ENCODE results near the gene VPS33A.
A peak's percentile ranks its signal among the peaks of the same experiment; 100 is the strongest.

The VPS33A gene

DNA sequence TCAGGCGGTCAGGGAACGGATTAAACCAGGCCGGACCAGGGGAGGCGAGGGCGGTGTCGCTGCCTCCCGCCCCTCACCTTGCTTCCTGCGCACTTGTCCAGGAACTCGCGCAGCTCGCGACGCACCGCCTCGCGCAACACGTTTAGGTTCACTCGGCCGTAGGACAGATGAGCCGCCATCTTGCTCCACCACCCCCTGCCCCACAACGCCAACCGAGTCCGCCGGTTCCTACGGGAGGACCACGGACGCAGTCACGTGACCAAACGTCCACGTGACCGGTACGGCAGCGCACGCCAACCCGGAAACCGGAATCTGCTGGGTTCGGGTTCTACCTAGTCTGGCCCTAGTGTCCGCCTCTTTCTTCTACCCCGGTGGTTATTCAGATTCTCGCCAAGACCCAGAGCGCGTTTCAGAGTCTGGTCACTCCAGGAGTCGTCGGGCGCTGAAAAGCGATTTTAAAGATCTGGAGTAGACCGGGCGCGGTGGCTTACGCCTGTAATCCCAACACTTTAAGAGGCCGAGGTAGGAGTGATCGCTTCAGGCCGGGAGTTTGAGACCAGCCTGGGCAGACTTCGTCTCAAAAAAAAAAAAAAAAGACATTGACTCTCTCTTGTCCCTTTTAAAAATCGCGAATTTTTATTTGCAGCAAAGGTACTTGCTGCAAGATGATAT lies at the start of gene VPS33A:
VPS33A (minus strand) TSS at position 265 of the 672 bp plus-strand sequence; CDS start at position 179, 86 bp downstream.
- H3K27ac ChIP-seq = peak within 1 kb of the TSS; percentile 87
- TF ChIP-seq, protein P1, sequence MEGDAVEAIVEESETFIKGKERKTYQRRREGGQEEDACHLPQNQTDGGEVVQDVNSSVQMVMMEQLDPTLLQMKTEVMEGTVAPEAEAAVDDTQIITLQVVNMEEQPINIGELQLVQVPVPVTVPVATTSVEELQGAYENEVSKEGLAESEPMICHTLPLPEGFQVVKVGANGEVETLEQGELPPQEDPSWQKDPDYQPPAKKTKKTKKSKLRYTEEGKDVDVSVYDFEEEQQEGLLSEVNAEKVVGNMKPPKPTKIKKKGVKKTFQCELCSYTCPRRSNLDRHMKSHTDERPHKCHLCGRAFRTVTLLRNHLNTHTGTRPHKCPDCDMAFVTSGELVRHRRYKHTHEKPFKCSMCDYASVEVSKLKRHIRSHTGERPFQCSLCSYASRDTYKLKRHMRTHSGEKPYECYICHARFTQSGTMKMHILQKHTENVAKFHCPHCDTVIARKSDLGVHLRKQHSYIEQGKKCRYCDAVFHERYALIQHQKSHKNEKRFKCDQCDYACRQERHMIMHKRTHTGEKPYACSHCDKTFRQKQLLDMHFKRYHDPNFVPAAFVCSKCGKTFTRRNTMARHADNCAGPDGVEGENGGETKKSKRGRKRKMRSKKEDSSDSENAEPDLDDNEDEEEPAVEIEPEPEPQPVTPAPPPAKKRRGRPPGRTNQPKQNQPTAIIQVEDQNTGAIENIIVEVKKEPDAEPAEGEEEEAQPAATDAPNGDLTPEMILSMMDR (conservative IDR thresholded peaks at IDR 0.05; ENCODE audit: low read depth) = no peak
- ChIA-PET CTCF (interaction anchor here (0.6 kb wide), 2 partner anchors 138 to 234 kb away, joined by 3 to 5 read pairs; no protein-coding TSS in a partner anchor), POLR2A (ENCODE audit: low non-redundant PET) (interaction anchor here (0.9 kb wide), 1 partner anchor 15 kb away, joined by 4 read pairs; no protein-coding TSS in a partner anchor)
- peak; percentile 95 for DNase-seq (ENCODE audit: low spot score)

DNA sequence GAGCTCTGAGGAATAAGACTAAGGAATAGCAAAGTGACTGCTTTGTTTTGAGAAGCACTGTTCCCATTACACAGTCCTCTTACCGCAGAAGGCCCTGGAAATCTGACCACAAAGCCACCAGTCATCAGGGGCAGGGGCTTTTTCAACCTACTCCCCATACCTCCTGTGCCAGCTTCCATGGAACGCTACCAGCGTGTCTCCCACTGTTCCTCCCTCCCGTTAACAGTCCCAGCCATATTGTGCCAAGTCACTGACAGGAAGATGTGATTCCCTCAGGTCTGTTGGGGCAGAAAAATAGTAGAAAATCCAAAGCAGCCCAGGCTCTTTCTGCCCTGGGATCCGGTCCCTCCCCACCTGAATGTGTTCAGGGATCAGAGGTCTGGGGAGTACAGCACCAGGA lies 46.6 kb upstream of the VPS33A start:
- POLR2A ChIA-PET (ENCODE audit: low non-redundant PET) = no interaction called here
- TF ChIP-seq, protein P1 (conservative IDR thresholded peaks at IDR 0.05; ENCODE audit: low read depth) = no peak

DNA sequence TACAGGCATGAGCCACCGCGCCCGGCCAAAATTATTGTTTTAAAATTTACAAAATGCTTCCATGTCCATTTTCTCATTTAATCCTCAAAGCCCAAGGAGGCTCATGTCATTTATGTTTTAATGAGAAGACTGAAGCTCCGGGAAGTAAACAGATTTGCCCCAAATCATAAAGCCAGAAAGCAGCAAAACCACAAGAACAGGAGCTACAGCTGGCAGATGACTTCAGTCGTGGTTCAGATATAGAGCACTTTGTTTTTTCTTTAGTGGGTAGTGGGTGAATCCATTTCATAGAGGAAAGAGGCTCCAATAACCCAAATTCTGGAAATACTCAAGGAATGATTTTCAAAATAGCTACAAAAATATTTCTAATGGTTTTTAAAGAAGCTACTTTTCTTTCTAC lies 45.4 kb upstream of the VPS33A start:
- POLR2A ChIA-PET (ENCODE audit: low non-redundant PET) = no interaction called here
- DNase-seq (ENCODE audit: low spot score) = no peak
- CTCF ChIA-PET = interaction anchor here (0.8 kb wide), 1 partner anchor 12 kb away, joined by 3 read pairs; no protein-coding TSS in a partner anchor
- H3K27ac ChIP-seq = no peak overlapping the region
- TF ChIP-seq, protein P1 (conservative IDR thresholded peaks at IDR 0.05; ENCODE audit: low read depth) = no peak

More for the DNA sequence above, 46.6 kb upstream of the VPS33A start:
- no peak for DNase-seq (ENCODE audit: low spot score)
- CTCF ChIA-PET = interaction anchor here (0.5 kb wide), 1 partner anchor 1433 kb away, joined by 5 read pairs; no protein-coding TSS in a partner anchor
- H3K27ac ChIP-seq = no peak overlapping the region

DNA sequence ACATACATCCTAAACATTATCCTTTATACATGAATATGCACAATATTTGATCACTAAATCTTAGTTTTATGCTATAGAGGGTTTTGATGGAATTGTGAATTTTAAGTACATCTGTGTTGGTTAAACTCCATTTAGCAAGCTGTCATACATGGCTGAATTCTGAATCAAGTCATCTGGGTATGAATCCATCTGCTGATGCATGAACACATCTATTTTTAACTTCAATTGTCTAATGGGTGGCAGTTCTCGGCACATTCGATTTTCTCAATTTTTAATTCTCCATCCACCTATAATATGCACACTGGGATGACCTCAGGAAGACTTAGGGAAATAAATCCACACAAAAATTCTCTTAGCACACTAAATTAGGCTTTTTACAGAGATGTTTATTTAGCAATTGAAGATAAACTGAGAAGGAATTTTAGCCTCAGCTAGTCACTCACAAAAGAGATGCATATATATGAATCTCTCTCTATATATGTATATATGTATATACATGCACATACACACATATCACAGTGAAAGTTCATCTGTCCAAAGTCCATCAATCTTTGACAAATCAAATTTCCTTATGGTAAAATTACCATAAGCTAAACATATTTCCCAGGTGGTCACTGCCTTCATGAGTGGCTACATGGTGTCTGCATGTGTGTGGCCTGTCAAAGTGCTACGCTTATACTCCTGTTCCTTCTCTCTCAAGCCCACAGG lies 44.5 kb upstream of the VPS33A start:
- CTCF ChIA-PET = interaction anchor here (0.8 kb wide), 1 partner anchor 13 kb away, joined by 3 read pairs; no protein-coding TSS in a partner anchor
- TF ChIP-seq, protein P1 (conservative IDR thresholded peaks at IDR 0.05; ENCODE audit: low read depth) = no peak
- no peak for DNase-seq (ENCODE audit: low spot score)
- POLR2A ChIA-PET (ENCODE audit: low non-redundant PET) = no interaction called here
- H3K27ac ChIP-seq = no peak overlapping the region

DNA sequence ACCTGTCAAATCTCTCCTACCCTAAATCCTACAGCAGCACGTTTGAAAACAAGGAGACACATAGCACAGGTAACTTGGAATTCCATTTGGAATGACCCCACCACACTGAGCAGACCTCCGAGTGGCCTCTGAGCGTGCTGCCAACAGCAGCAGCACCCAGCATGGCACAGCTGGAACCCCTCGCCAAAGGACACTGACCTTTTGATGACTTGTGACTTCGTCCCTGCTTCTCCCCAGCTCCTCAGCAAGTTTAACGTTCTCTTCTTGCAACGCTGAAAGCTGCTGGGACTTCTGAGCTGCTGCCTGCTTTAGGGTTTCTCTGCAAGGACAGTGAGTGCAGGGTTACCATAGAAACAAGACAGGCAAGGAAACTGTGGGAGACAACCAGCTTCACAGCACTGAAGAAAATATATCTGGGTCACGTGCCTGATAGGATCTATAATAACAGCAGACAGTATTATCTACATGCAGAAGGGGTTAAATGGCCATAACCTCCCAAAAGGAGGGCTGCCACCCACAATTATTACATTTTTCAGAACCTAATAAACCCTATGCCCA lies 43.3 kb upstream of the VPS33A start:
- POLR2A ChIA-PET (ENCODE audit: low non-redundant PET) = no interaction called here
- no peak for DNase-seq (ENCODE audit: low spot score)
- H3K27ac ChIP-seq = no peak overlapping the region
- CTCF ChIA-PET = no interaction called here
- TF ChIP-seq, protein P1 (conservative IDR thresholded peaks at IDR 0.05; ENCODE audit: low read depth) = no peak

DNA sequence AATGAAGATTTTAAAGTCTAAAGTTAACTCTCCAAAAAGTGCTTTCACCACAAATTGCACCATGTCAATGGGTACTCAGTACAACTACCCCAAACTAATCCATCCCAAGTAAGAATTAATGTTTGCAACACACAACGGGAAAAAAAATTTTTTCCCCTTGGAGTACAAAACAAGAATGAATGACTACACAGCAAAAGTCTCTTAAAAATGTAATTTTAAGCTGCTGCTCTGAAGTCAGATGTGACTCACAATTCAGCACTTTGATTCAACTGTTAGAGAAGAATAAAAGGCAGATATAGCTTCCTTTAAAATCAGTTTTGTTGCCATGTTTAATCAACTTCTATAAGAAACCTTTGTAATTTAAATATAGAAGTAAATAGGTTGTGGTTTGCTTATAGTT lies 42.5 kb upstream of the VPS33A start:
- no peak overlapping the region for H3K27ac ChIP-seq
- TF ChIP-seq, protein P1 (conservative IDR thresholded peaks at IDR 0.05; ENCODE audit: low read depth) = no peak
- ChIA-PET CTCF (no interaction called here), POLR2A (ENCODE audit: low non-redundant PET) (no interaction called here)
- no peak for DNase-seq (ENCODE audit: low spot score)

All from RWPE1 (cell line).